GM21786 (cell line): ENCODE measurements around the gene HS3ST4.
"Not testable (repeated sequence)": the region's sequence is repeated elsewhere in the genome, so short reads cannot be mapped to it uniquely, and the experiment has no call there.

Source experiments
- ATAC-seq: cut with Tn5 transposase; IDR thresholded peaks from one replicate; pipeline ENCODE4 v1.9.1; 2021; ENCODE audit not compliant: unreplicated experiment

The HS3ST4 gene

GRCh38 chr16:25966172-25967097 lies 274.7 kb downstream of the HS3ST4 start:
- ATAC-seq, result peak; percentile 86

GRCh38 chr16:25977121-25977520 lies 285.4 kb downstream of the HS3ST4 start:
- no peak for ATAC-seq

GRCh38 chr16:25978218-25978617 lies 286.5 kb downstream of the HS3ST4 start:
- no peak for ATAC-seq

- ATAC-seq, result no peak
Observed at GRCh38 chr16:25988084-25988483, 296.3 kb downstream of the HS3ST4 start.

GRCh38 chr16:25988882-25989281 lies 297.1 kb downstream of the HS3ST4 start:
- ATAC-seq, result no peak

GRCh38 chr16:25996052-25996451 lies 304.3 kb downstream of the HS3ST4 start:
- no peak for ATAC-seq

GRCh38 chr16:26005336-26005735 lies 313.6 kb downstream of the HS3ST4 start:
- no peak for ATAC-seq

- no peak for ATAC-seq
Observed at GRCh38 chr16:26012376-26012775, 320.6 kb downstream of the HS3ST4 start.

GRCh38 chr16:26015776-26016175 lies 324.0 kb downstream of the HS3ST4 start:
- ATAC-seq, result no peak

GRCh38 chr16:26016989-26017388 lies 325.2 kb downstream of the HS3ST4 start:
- ATAC-seq, result no peak

- no peak for ATAC-seq
Observed at GRCh38 chr16:26019381-26020242, 327.9 kb downstream of the HS3ST4 start.

- ATAC-seq, result no peak
Observed at GRCh38 chr16:26026709-26027450, 335.1 kb downstream of the HS3ST4 start.

- ATAC-seq, result no peak
Observed at GRCh38 chr16:26031286-26031685, 339.5 kb downstream of the HS3ST4 start.

GRCh38 chr16:26032661-26033060 lies 340.9 kb downstream of the HS3ST4 start:
- not testable (repeated sequence) for ATAC-seq

- no peak for ATAC-seq
Observed at GRCh38 chr16:26041952-26042668, 350.4 kb downstream of the HS3ST4 start.

GRCh38 chr16:26050472-26050871 lies 358.7 kb downstream of the HS3ST4 start:
- no peak for ATAC-seq

GRCh38 chr16:26051063-26051462 lies 359.3 kb downstream of the HS3ST4 start:
- no peak for ATAC-seq

- ATAC-seq, result no peak
Observed at GRCh38 chr16:26053889-26054288, 362.1 kb downstream of the HS3ST4 start.

- ATAC-seq, result no peak
Observed at GRCh38 chr16:26058326-26058725, 366.6 kb downstream of the HS3ST4 start.

- no peak for ATAC-seq
Observed at GRCh38 chr16:26070302-26071100, 378.7 kb downstream of the HS3ST4 start.
